ENCODE data around the gene SGPP2.

The SGPP2 gene, protein sequence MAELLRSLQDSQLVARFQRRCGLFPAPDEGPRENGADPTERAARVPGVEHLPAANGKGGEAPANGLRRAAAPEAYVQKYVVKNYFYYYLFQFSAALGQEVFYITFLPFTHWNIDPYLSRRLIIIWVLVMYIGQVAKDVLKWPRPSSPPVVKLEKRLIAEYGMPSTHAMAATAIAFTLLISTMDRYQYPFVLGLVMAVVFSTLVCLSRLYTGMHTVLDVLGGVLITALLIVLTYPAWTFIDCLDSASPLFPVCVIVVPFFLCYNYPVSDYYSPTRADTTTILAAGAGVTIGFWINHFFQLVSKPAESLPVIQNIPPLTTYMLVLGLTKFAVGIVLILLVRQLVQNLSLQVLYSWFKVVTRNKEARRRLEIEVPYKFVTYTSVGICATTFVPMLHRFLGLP

DNA sequence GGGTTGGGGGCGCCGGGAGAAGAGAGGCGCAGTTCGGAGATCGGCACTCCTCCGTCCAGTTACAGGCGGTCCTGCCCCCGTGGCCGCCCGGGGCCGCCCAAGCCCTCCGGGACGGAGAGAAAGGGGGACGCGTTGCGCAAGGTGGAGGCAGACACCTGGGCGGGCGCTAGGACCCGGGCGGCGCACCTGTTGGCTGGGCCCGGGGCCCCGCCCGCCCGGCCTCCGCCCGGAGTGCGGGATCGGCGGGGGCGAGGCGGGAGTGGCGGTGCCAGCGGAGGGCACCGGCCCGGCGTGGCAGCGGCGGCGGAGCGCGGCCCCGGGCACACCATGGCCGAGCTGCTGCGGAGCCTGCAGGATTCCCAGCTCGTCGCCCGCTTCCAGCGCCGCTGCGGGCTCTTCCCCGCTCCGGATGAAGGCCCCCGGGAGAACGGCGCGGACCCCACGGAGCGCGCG is at the start of gene SGPP2:
SGPP2 (plus strand) TSS at position 268 of the 453 bp plus-strand sequence; CDS start at position 328, 60 bp downstream.
- Histone ChIP-seq H3K27me3 (no peaks in the 10 kb centered on the region), H3K36me3 (no peaks in the 10 kb centered on the region), H3K4me1 (0 out of 20 replicates have a peak, but pooled peaks cover 0 to 7% (median 0%) of the 10 kb centered on the region in 10 experiments), H3K27ac (no peak within 1 kb of the TSS), H3K9me3 (replicated peaks in 1 of 11) (peaks cover 10 to 30% (median 19%) of the 10 kb centered on the region in 11 experiments; a peak in 21 of 22 replicates), H4K20me1 (no peaks in the 10 kb centered on the region), H3K4me2 (no peak within 1 kb of the TSS), H3K9ac (no peak within 1 kb of the TSS), H3K4me3 (no peak within 1 kb of the TSS)
- no peak for TF ChIP-seq Cebpa-rat (IDR thresholded peaks at IDR 0.05)

DNA sequence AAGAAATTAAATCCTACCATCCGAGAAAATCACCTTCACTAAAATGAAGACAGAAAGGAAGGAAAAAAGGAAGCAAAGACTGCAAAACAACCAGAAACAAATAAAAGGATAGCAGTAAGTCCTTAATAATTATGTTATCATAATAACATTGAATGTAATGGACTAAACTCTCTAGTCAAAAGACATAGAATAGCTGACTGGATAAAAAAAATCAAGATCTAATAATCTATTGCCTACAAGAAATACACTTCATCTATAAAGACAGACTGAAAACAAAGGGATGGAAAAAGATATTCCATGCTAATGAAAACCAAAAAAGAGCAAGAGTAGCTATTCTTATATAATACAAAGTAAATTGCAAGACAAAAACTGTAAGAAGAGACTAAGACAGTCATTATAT is 48.5 kb upstream of the SGPP2 start:
- no peak overlapping the region for H3K9ac ChIP-seq

GRCh38 chr2:222380456-222380855 is 43.9 kb upstream of the SGPP2 start:
- no peak overlapping the region for H3K27ac ChIP-seq
- H3K4me2 ChIP-seq = no peak overlapping the region
- H3K4me3 ChIP-seq = no peak overlapping the region
- H3K36me3 ChIP-seq = no peaks in the 10 kb centered on the region
- no peak for TF ChIP-seq Cebpa-rat (IDR thresholded peaks at IDR 0.05)
- no peaks in the 10 kb centered on the region for H3K27me3 ChIP-seq
- H3K9ac ChIP-seq = no peak overlapping the region
- no peaks in the 10 kb centered on the region for H3K9me3 ChIP-seq (replicated peaks in 1 of 11)
- no peaks in the 10 kb centered on the region for H4K20me1 ChIP-seq
- H3K4me1 ChIP-seq = peaks cover 0 to 7% (median 0%) of the 10 kb centered on the region in 10 experiments; a peak in 1 of 20 replicates

More for the DNA sequence above, 48.5 kb upstream of the SGPP2 start:
- Histone ChIP-seq H3K9me3 (replicated peaks in 1 of 11) (peaks cover 0 to 20% (median 5%) of the 10 kb centered on the region in 11 experiments; a peak in 10 of 22 replicates), H4K20me1 (no peaks in the 10 kb centered on the region), H3K27ac (no peak overlapping the region), H3K4me1 (no peaks in the 10 kb centered on the region), H3K4me2 (no peak overlapping the region), H3K27me3 (no peaks in the 10 kb centered on the region), H3K4me3 (no peak overlapping the region), H3K36me3 (no peaks in the 10 kb centered on the region)
- no peak for TF ChIP-seq Cebpa-rat (IDR thresholded peaks at IDR 0.05)

DNA sequence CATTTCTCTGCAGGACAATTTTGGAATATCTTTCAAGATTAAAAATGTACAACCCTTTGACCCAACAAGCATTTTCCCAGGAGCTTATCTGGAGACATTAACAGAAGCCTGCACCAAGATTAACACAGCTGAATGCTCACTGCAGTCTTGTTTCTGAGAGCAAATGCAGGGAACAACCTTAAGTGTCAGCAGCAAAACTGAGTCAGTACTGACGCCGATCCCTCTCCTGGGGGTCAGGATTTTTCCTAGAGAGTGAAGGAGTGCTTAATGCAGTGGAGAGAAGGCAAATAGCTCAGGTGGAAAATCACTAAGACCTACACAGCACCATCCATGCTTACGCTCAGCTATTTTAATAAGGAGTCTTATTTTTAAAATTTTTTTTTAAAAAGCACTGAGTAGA is 42.8 kb upstream of the SGPP2 start:
- Histone ChIP-seq H3K27ac (no peak overlapping the region), H3K27me3 (no peaks in the 10 kb centered on the region), H3K9me3 (replicated peaks in 1 of 11) (no peaks in the 10 kb centered on the region), H3K4me2 (no peak overlapping the region), H3K36me3 (no peaks in the 10 kb centered on the region), H4K20me1 (no peaks in the 10 kb centered on the region), H3K9ac (no peak overlapping the region), H3K4me3 (no peak overlapping the region), H3K4me1 (peaks cover 0 to 7% (median 0%) of the 10 kb centered on the region in 10 experiments; a peak in 1 of 20 replicates)
- no peak for TF ChIP-seq Cebpa-rat (IDR thresholded peaks at IDR 0.05)

DNA sequence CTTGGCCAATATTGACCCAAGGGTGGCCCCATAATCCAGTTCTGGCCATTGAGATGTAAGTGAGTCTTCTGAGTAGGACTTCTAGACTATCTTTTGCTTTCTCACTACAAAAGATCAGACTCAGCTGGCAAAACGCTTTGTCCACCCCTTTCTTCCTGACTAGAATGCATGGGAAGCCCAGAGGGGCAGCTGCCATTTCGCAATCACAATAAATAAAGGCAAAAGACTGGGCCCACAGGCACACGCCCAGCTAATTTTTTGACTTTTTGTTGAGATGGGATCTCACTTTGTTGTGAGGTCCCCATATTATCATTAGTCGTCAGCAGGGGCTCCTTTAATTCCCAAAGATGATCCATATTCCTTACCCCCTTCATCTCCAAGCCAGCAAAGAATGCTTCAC is 41.1 kb upstream of the SGPP2 start:
- Histone ChIP-seq H3K9ac (no peak overlapping the region), H3K4me3 (no peak overlapping the region), H3K4me2 (peak overlapping the region in 2 of 11 experiments; percentile 14 to 19; a peak in 2 of 22 replicates), H3K27me3 (no peaks in the 10 kb centered on the region), H4K20me1 (no peaks in the 10 kb centered on the region), H3K4me1 (peaks cover 0 to 7% (median 0%) of the 10 kb centered on the region in 10 experiments; a peak in 4 of 20 replicates), H3K36me3 (no peaks in the 10 kb centered on the region), H3K9me3 (replicated peaks in 1 of 11) (no peaks in the 10 kb centered on the region), H3K27ac (no peak overlapping the region)
- TF ChIP-seq Cebpa-rat (IDR thresholded peaks at IDR 0.05) = peak in 4 of 11 experiments; percentile 23 to 78 (median 53); a peak in 7 of 22 replicates

DNA sequence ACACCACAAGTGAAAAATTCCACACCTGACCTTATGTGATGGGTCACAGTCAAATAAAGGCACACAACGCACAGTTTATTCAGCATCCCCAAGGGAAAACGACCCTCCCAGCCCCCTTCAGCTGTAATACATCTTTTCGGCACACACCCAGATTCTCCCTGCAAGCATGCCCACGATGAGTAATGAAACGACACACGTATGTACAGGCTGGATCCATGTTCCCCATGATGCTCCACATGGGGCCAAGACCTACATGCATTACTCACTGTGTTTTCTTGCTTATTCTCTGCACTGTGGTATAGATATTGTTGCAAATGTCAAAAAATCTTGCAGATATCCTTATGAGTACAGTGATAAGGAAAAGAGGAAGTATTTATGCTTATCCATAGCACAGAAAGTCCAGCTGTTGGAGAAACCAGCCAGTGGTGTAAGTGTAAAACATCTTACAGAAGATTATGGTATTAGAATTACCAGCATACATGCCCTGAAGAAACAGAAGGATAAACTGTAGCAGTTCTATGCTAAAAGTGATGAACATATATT is 32.5 kb upstream of the SGPP2 start:
- Histone ChIP-seq H3K27ac (no peak overlapping the region), H3K36me3 (no peaks in the 10 kb centered on the region), H3K27me3 (no peaks in the 10 kb centered on the region), H3K4me2 (no peak overlapping the region), H3K9me3 (replicated peaks in 1 of 11) (peaks cover 0 to 7% (median 4%) of the 10 kb centered on the region in 11 experiments; a peak in 9 of 22 replicates), H3K9ac (no peak overlapping the region), H4K20me1 (no peaks in the 10 kb centered on the region), H3K4me3 (no peak overlapping the region), H3K4me1 (peaks cover 0 to 8% (median 0%) of the 10 kb centered on the region in 10 experiments; a peak in 4 of 20 replicates)
- no peak for TF ChIP-seq Cebpa-rat (IDR thresholded peaks at IDR 0.05)

DNA sequence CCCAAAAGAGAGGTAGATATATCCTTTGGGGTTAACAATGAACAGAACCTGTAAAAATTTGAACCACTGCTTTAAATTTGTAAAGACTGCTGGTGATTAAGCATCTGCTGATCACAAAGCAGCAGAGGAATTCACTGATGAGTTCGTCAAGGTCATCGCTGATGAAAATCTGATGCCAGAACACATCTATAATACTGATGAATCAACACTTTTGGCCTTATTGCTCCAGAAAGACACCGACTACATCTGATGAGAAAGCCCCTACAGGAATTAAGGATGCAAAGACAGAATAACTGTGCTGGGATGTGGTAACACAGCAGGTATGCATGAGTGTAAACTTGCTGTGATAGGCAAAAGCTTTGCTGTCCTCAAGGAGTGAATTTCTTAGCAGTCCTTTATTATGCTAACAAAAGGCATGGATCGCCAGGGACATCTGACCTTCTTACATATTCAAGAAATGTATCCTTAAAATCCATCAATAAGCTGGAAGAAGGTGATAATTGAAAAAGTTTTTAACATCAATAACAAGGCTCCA is 30.5 kb upstream of the SGPP2 start:
- Histone ChIP-seq H4K20me1 (no peaks in the 10 kb centered on the region), H3K4me1 (peaks cover 0 to 8% (median 0%) of the 10 kb centered on the region in 10 experiments; a peak in 2 of 20 replicates), H3K4me3 (no peak overlapping the region), H3K36me3 (no peaks in the 10 kb centered on the region), H3K9me3 (replicated peaks in 1 of 11) (peaks cover 0 to 16% (median 6%) of the 10 kb centered on the region in 11 experiments; a peak in 10 of 22 replicates), H3K9ac (no peak overlapping the region), H3K27me3 (no peaks in the 10 kb centered on the region), H3K27ac (no peak overlapping the region), H3K4me2 (no peak overlapping the region)
- no peak for TF ChIP-seq Cebpa-rat (IDR thresholded peaks at IDR 0.05)

- Histone ChIP-seq H3K4me3 (no peak overlapping the region), H3K9ac (no peak overlapping the region), H3K9me3 (replicated peaks in 1 of 11) (peaks cover 5 to 37% (median 15%) of the 10 kb centered on the region in 11 experiments; a peak in 17 of 22 replicates), H4K20me1 (no peaks in the 10 kb centered on the region), H3K4me2 (no peak overlapping the region), H3K27ac (no peak overlapping the region), H3K36me3 (no peaks in the 10 kb centered on the region), H3K4me1 (peaks cover 0 to 16% (median 7%) of the 10 kb centered on the region in 10 experiments; a peak in 10 of 20 replicates), H3K27me3 (no peaks in the 10 kb centered on the region)
- no peak for TF ChIP-seq Cebpa-rat (IDR thresholded peaks at IDR 0.05)
These were observed 25.9 kb upstream of the SGPP2 start for GRCh38 chr2:222398446-222398885.

All from BLaER1 treated with 17β-estradiol and CSF1 and Interleukin-3, amounts not matched to agents 10 nM and 100 nM (cell line).